Measurements from ENCODE around the gene BICRAL.

Gene BICRAL

DNA sequence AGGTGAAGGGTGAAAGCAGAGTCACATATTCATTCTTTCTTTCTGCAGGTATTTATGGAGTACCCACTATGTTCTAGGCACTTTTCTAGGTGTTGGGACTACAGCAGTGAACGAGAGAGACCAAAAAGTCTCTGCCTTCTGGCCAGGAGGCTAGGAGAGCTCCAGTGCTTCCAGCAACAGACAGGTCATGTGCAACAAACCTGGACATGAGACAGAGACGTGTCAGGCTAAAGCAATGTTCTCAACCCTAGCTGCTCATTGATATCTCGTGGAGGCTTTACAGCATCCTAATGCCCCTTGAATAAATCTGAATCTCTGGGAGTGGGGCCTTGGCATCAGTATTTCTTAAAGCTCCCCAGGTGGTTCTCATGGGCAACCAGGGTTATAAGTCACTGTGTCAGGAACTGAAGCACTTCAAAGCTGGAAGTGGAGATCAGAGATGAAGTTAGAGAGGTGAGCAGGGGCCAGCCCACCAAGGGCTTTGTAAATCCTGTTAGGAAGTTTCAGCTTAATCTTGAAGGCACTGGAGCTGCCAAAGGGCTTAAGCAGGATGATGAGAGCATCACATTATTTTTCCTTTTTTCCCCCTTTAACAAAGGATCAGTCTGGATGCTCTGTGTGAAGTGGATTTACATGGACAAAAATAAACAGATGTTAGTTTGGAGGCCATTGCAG, 23.0 kb upstream of the BICRAL start:
- no peak overlapping the region for H3K27ac ChIP-seq
- no peaks in the 10 kb centered on the region for H3K36me3 ChIP-seq (ENCODE audit: insufficient read depth, low read length)
- TF ChIP-seq EZH2 (IDR thresholded peaks at IDR 0.05) = no peak
- no peak for TF ChIP-seq FOXP2 (optimal IDR thresholded peaks at IDR 0.05; ENCODE audit: control extremely low read depth, extremely low read length, insufficient read depth)
- TF ChIP-seq POLR2AphosphoS5 (IDR thresholded peaks at IDR 0.05; ENCODE audit: borderline replicate concordance, low read depth, low read length) = no peak
- H3K9ac ChIP-seq (ENCODE audit: insufficient read length) = no peak overlapping the region
- DNase-seq (ENCODE audit: low read depth, low spot score) = no peak
- no peaks in the 10 kb centered on the region for H3K9me3 ChIP-seq (ENCODE audit: low read depth, low read length)
- H3K4me3 ChIP-seq = no peak overlapping the region

GRCh38 chr6:42761287-42762067, 20.4 kb upstream of the BICRAL start:
- H3K4me3 ChIP-seq = no peak overlapping the region
- TF ChIP-seq FOXP2 (optimal IDR thresholded peaks at IDR 0.05; ENCODE audit: control extremely low read depth, extremely low read length, insufficient read depth) (no peak), POLR2AphosphoS5 (IDR thresholded peaks at IDR 0.05; ENCODE audit: borderline replicate concordance, low read depth, low read length) (no peak), EZH2 (IDR thresholded peaks at IDR 0.05) (no peak)
- H3K27ac ChIP-seq = no peak overlapping the region; the same call in 1 of the 2 replicates
- H3K9ac ChIP-seq (ENCODE audit: insufficient read length) = no peak overlapping the region
- DNase-seq (ENCODE audit: low read depth, low spot score) = no peak
- no peaks in the 10 kb centered on the region for H3K9me3 ChIP-seq (ENCODE audit: low read depth, low read length)
- H3K36me3 ChIP-seq (ENCODE audit: insufficient read depth, low read length) = no peaks in the 10 kb centered on the region

DNA sequence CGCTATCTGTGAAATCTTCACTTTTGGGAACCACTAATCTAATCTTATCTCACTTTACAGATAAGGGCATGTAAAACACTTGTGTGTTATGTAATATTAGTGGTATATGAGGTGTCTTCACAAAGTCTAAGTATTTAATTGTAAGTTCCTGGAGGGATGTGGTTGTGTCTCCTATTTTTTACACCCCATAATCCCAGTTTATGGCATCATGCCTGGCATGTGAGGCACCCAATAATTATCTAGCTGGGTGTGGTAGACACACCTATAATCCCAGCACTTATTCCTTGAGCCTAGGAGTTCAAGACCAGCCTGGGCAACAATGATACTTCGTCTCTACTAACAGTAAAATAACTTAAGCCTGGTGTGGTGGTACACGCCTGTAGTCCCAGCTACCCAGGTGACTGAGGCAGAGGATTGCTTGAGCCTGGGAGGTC, 19.4 kb upstream of the BICRAL start:
- H3K9ac ChIP-seq (ENCODE audit: insufficient read length) = no peak overlapping the region
- TF ChIP-seq EZH2 (IDR thresholded peaks at IDR 0.05) = no peak
- no peak for TF ChIP-seq FOXP2 (optimal IDR thresholded peaks at IDR 0.05; ENCODE audit: control extremely low read depth, extremely low read length, insufficient read depth)
- no peak for TF ChIP-seq POLR2AphosphoS5 (IDR thresholded peaks at IDR 0.05; ENCODE audit: borderline replicate concordance, low read depth, low read length)
- H3K27ac ChIP-seq = no peak overlapping the region
- no peaks in the 10 kb centered on the region for H3K36me3 ChIP-seq (ENCODE audit: insufficient read depth, low read length)
- no peaks in the 10 kb centered on the region for H3K9me3 ChIP-seq (ENCODE audit: low read depth, low read length)
- no peak for DNase-seq (ENCODE audit: low read depth, low spot score)
- H3K4me3 ChIP-seq = no peak overlapping the region

DNA sequence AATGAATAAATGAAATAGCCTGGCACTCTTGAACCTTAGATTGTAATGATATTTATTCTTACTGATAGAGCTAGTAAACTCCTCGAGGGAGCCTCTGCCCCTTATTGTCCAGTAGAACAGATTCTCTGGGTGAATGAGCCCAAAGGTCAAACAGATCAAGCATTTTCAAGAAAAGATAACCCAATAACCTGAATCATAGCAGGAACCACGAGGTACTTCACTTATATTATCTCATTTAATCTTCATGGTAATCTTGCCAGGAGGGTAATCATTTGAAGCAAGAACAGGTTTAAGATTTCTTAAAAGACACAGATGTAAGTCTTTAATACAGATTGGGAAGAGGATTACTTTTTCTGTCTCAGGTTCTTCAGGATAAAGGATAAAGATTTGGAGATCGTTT, 18.9 kb upstream of the BICRAL start:
- no peak overlapping the region for H3K4me3 ChIP-seq
- no peak overlapping the region for H3K27ac ChIP-seq
- H3K9ac ChIP-seq (ENCODE audit: insufficient read length) = no peak overlapping the region
- no peaks in the 10 kb centered on the region for H3K36me3 ChIP-seq (ENCODE audit: insufficient read depth, low read length)
- TF ChIP-seq FOXP2 (optimal IDR thresholded peaks at IDR 0.05; ENCODE audit: control extremely low read depth, extremely low read length, insufficient read depth) = no peak
- TF ChIP-seq EZH2 (IDR thresholded peaks at IDR 0.05) = no peak
- TF ChIP-seq POLR2AphosphoS5 (IDR thresholded peaks at IDR 0.05; ENCODE audit: borderline replicate concordance, low read depth, low read length) = no peak
- H3K9me3 ChIP-seq (ENCODE audit: low read depth, low read length) = no peaks in the 10 kb centered on the region
- DNase-seq (ENCODE audit: low read depth, low spot score) = no peak

GRCh38 chr6:42764911-42765648, 16.8 kb upstream of the BICRAL start:
- H3K9me3 ChIP-seq (ENCODE audit: low read depth, low read length) = no peaks in the 10 kb centered on the region
- H3K9ac ChIP-seq (ENCODE audit: insufficient read length) = no peak overlapping the region
- no peak overlapping the region for H3K27ac ChIP-seq
- no peak overlapping the region for H3K4me3 ChIP-seq
- no peaks in the 10 kb centered on the region for H3K36me3 ChIP-seq (ENCODE audit: insufficient read depth, low read length)
- TF ChIP-seq POLR2AphosphoS5 (IDR thresholded peaks at IDR 0.05; ENCODE audit: borderline replicate concordance, low read depth, low read length) (no peak), FOXP2 (optimal IDR thresholded peaks at IDR 0.05; ENCODE audit: control extremely low read depth, extremely low read length, insufficient read depth) (no peak), EZH2 (IDR thresholded peaks at IDR 0.05) (no peak)
- DNase-seq (ENCODE audit: low read depth, low spot score) = no peak

DNA sequence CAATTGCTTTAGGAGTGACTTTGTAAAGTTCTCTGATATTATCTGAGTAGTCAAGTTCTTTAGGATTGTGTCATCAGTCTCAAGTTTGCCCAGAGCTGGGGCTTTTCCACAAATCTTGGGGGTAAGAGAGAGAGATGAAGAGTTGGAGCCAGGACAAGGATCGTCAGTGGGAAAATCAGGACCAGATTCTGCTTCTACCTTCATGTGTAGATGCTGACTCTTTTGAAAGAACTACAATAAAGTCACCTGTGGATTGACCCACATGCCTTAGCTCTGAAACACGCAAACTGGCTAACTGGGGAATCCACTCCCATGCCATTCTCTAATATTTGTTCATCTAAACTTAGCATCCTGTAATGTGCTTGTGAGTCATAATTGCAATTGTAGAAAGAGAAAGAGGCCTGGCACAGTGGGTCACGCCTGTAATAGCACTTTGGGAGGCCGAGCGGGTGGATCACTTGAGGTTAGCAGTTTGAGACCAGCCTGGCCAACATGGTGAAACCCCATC, 15.6 kb upstream of the BICRAL start:
- DNase-seq (ENCODE audit: low read depth, low spot score) = no peak
- Histone ChIP-seq H3K27ac (no peak overlapping the region), H3K4me3 (no peak overlapping the region), H3K9ac (ENCODE audit: insufficient read length) (no peak overlapping the region), H3K36me3 (ENCODE audit: insufficient read depth, low read length) (no peaks in the 10 kb centered on the region), H3K9me3 (ENCODE audit: low read depth, low read length) (no peaks in the 10 kb centered on the region)
- no peak for TF ChIP-seq POLR2AphosphoS5 (IDR thresholded peaks at IDR 0.05; ENCODE audit: borderline replicate concordance, low read depth, low read length)
- TF ChIP-seq EZH2 (IDR thresholded peaks at IDR 0.05) = no peak
- TF ChIP-seq FOXP2 (optimal IDR thresholded peaks at IDR 0.05; ENCODE audit: control extremely low read depth, extremely low read length, insufficient read depth) = no peak

GRCh38 chr6:42769051-42769450, 12.8 kb upstream of the BICRAL start:
- no peak for DNase-seq (ENCODE audit: low read depth, low spot score)
- H3K9me3 ChIP-seq (ENCODE audit: low read depth, low read length) = no peaks in the 10 kb centered on the region
- TF ChIP-seq EZH2 (IDR thresholded peaks at IDR 0.05) = no peak
- no peak overlapping the region for H3K27ac ChIP-seq
- H3K4me3 ChIP-seq = no peak overlapping the region
- no peaks in the 10 kb centered on the region for H3K36me3 ChIP-seq (ENCODE audit: insufficient read depth, low read length)
- no peak overlapping the region for H3K9ac ChIP-seq (ENCODE audit: insufficient read length)

GRCh38 chr6:42769836-42770235, 12.0 kb upstream of the BICRAL start:
- Histone ChIP-seq H3K36me3 (ENCODE audit: insufficient read depth, low read length) (no peaks in the 10 kb centered on the region), H3K9ac (ENCODE audit: insufficient read length) (no peak overlapping the region), H3K4me3 (no peak overlapping the region), H3K27ac (no peak overlapping the region), H3K9me3 (ENCODE audit: low read depth, low read length) (no peaks in the 10 kb centered on the region)
- no peak for TF ChIP-seq FOXP2 (optimal IDR thresholded peaks at IDR 0.05; ENCODE audit: control extremely low read depth, extremely low read length, insufficient read depth)
- DNase-seq (ENCODE audit: low read depth, low spot score) = no peak

All from SK-N-MC (cell line).